ENCODE measurements around the gene FMN1. TPM values are rescaled to one million over a fixed set of nuclear protein-coding genes. Genes with fewer than 3 reads are reported as not detected.

Gene FMN1
- total RNA-seq, 1 experiment from 2014 or later = 4.5 TPM

GRCh38 chr15:32982001-32982400, 212.5 kb downstream of the FMN1 start:
- no peak for TF ChIP-seq RORB (CRISPR knock-in tag; IDR thresholded peaks at IDR 0.05)
- no peak for TF ChIP-seq NFE2L1 (CRISPR knock-in tag; IDR thresholded peaks at IDR 0.05)
- TF ChIP-seq PREB (CRISPR knock-in tag; IDR thresholded peaks at IDR 0.05; ENCODE audit: borderline replicate concordance) = no peak
- no peak for TF ChIP-seq FOXP1 (CRISPR knock-in tag; IDR thresholded peaks at IDR 0.05; ENCODE audit: borderline replicate concordance)
- TF ChIP-seq CREM (CRISPR knock-in tag; IDR thresholded peaks at IDR 0.05) = no peak
- TF ChIP-seq ZNF532 (CRISPR knock-in tag; IDR thresholded peaks at IDR 0.05; ENCODE audit: borderline replicate concordance) = no peak
- no peak for TF ChIP-seq FOXK1 (CRISPR knock-in tag; IDR thresholded peaks at IDR 0.05)
- TF ChIP-seq, protein P1, sequence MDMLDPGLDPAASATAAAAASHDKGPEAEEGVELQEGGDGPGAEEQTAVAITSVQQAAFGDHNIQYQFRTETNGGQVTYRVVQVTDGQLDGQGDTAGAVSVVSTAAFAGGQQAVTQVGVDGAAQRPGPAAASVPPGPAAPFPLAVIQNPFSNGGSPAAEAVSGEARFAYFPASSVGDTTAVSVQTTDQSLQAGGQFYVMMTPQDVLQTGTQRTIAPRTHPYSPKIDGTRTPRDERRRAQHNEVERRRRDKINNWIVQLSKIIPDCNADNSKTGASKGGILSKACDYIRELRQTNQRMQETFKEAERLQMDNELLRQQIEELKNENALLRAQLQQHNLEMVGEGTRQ (CRISPR knock-in tag; IDR thresholded peaks at IDR 0.05) = no peak
- no peak for TF ChIP-seq ZBTB43 (CRISPR knock-in tag; IDR thresholded peaks at IDR 0.05)
- TF ChIP-seq SMAD3 (CRISPR knock-in tag; IDR thresholded peaks at IDR 0.05; ENCODE audit: borderline replicate concordance) = no peak
- TF ChIP-seq, protein P2, sequence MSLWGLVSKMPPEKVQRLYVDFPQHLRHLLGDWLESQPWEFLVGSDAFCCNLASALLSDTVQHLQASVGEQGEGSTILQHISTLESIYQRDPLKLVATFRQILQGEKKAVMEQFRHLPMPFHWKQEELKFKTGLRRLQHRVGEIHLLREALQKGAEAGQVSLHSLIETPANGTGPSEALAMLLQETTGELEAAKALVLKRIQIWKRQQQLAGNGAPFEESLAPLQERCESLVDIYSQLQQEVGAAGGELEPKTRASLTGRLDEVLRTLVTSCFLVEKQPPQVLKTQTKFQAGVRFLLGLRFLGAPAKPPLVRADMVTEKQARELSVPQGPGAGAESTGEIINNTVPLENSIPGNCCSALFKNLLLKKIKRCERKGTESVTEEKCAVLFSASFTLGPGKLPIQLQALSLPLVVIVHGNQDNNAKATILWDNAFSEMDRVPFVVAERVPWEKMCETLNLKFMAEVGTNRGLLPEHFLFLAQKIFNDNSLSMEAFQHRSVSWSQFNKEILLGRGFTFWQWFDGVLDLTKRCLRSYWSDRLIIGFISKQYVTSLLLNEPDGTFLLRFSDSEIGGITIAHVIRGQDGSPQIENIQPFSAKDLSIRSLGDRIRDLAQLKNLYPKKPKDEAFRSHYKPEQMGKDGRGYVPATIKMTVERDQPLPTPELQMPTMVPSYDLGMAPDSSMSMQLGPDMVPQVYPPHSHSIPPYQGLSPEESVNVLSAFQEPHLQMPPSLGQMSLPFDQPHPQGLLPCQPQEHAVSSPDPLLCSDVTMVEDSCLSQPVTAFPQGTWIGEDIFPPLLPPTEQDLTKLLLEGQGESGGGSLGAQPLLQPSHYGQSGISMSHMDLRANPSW (CRISPR knock-in tag; conservative IDR thresholded peaks at IDR 0.05; ENCODE audit: low read depth) = no peak
- TF ChIP-seq, protein P3, sequence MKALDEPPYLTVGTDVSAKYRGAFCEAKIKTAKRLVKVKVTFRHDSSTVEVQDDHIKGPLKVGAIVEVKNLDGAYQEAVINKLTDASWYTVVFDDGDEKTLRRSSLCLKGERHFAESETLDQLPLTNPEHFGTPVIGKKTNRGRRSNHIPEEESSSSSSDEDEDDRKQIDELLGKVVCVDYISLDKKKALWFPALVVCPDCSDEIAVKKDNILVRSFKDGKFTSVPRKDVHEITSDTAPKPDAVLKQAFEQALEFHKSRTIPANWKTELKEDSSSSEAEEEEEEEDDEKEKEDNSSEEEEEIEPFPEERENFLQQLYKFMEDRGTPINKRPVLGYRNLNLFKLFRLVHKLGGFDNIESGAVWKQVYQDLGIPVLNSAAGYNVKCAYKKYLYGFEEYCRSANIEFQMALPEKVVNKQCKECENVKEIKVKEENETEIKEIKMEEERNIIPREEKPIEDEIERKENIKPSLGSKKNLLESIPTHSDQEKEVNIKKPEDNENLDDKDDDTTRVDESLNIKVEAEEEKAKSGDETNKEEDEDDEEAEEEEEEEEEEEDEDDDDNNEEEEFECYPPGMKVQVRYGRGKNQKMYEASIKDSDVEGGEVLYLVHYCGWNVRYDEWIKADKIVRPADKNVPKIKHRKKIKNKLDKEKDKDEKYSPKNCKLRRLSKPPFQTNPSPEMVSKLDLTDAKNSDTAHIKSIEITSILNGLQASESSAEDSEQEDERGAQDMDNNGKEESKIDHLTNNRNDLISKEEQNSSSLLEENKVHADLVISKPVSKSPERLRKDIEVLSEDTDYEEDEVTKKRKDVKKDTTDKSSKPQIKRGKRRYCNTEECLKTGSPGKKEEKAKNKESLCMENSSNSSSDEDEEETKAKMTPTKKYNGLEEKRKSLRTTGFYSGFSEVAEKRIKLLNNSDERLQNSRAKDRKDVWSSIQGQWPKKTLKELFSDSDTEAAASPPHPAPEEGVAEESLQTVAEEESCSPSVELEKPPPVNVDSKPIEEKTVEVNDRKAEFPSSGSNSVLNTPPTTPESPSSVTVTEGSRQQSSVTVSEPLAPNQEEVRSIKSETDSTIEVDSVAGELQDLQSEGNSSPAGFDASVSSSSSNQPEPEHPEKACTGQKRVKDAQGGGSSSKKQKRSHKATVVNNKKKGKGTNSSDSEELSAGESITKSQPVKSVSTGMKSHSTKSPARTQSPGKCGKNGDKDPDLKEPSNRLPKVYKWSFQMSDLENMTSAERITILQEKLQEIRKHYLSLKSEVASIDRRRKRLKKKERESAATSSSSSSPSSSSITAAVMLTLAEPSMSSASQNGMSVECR (CRISPR knock-in tag; IDR thresholded peaks at IDR 0.05; ENCODE audit: borderline replicate concordance) = no peak
- TF ChIP-seq JUN (CRISPR knock-in tag; IDR thresholded peaks at IDR 0.05) = no peak
- TF ChIP-seq CDX4 (CRISPR knock-in tag; IDR thresholded peaks at IDR 0.05; ENCODE audit: borderline replicate concordance) = no peak
- H3K27ac Mint-ChIP-seq = no peak overlapping the region
- H3K4me1 Mint-ChIP-seq = no peaks in the 10 kb centered on the region
- H3K9me3 Mint-ChIP-seq = no peaks in the 10 kb centered on the region
- H3K4me3 Mint-ChIP-seq = no peak overlapping the region
- ATAC-seq (no peak), DNase-seq (ENCODE audit: low spot score) (no peak)
- POLR2A ChIA-PET = no interaction called here
- no peaks in the 10 kb centered on the region for H3K36me3 Mint-ChIP-seq
- no peaks in the 10 kb centered on the region for H3K27me3 Mint-ChIP-seq (ENCODE audit: low read depth)
- CTCF ChIA-PET = no interaction called here
